OCI-LY1 (cell line): ENCODE measurements around the gene CHODL.

Experiments used
- EZH2 ChIP-seq: fragments of 200-600 bp; sonication (generic), shearing (Covaris generic); IDR thresholded peaks from 2 replicates; pipeline ENCODE4 v1.8.0; 2017; ENCODE audit warnings: borderline replicate concordance, mixed run types, mild to moderate bottlenecking, antibody characterized with exemption, low read length, moderate library complexity, mixed read lengths
- TF ChIP-seq, protein P1 (sequence below): fragments of 200-600 bp; sonication (generic), shearing (Covaris generic); IDR thresholded peaks from 2 replicates; pipeline ENCODE4 v1.5.1; 2017; ENCODE audit warnings: mild to moderate bottlenecking, antibody characterized with exemption, low read length, moderate library complexity, mixed read lengths

DNA sequence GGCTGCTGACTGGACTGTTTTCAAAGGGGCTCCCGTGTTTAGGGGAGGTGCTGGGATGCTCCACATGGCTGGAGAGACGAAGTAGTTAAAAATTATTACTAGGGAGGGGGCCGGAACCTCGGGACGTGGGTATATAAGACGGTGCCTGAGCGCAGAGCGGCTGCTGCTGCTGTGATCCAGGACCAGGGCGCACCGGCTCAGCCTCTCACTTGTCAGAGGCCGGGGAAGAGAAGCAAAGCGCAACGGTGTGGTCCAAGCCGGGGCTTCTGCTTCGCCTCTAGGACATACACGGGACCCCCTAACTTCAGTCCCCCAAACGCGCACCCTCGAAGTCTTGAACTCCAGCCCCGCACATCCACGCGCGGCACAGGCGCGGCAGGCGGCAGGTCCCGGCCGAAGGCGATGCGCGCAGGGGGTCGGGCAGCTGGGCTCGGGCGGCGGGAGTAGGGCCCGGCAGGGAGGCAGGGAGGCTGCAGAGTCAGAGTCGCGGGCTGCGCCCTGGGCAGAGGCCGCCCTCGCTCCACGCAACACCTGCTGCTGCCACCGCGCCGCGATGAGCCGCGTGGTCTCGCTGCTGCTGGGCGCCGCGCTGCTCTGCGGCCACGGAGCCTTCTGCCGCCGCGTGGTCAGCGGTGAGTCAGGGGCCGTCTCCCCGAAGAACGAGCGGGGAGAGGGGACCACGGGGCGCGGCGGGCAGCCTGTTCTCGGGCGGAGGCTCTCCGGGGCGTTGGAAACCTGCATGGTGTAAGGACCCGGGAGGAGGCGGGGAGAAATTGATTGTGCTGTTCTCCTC lies at the start of gene CHODL:
- TF ChIP-seq, protein P1, sequence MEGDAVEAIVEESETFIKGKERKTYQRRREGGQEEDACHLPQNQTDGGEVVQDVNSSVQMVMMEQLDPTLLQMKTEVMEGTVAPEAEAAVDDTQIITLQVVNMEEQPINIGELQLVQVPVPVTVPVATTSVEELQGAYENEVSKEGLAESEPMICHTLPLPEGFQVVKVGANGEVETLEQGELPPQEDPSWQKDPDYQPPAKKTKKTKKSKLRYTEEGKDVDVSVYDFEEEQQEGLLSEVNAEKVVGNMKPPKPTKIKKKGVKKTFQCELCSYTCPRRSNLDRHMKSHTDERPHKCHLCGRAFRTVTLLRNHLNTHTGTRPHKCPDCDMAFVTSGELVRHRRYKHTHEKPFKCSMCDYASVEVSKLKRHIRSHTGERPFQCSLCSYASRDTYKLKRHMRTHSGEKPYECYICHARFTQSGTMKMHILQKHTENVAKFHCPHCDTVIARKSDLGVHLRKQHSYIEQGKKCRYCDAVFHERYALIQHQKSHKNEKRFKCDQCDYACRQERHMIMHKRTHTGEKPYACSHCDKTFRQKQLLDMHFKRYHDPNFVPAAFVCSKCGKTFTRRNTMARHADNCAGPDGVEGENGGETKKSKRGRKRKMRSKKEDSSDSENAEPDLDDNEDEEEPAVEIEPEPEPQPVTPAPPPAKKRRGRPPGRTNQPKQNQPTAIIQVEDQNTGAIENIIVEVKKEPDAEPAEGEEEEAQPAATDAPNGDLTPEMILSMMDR = no peak
- TF ChIP-seq EZH2 = no peak
